Smooth muscle cell (in vitro differentiated cells): ENCODE data around the gene OSBPL8. TPM values are rescaled to one million over a fixed set of nuclear protein-coding genes. Genes with fewer than 3 reads are reported as not detected.

Experiments used
- DNase-seq: peaks from one replicate; lab custom pipeline; 2025; ENCODE audit not compliant: unreplicated experiment; lab: John Stamatoyannopoulos, UW
- H2AFZ ChIP-seq: fragments of 200-600 bp; sonication (generic); 2 replicates; pipeline ENCODE4 v1.6.0; 2016; ENCODE audit warnings: antibody characterized with exemption, low read depth, mild to moderate bottlenecking
- H3F3A ChIP-seq: fragments of 200-600 bp; sonication (generic); 2 replicates; pipeline ENCODE4 v1.6.0; 2017; ENCODE audit warnings: antibody characterized with exemption, low read depth
- H3K27ac ChIP-seq: fragments of 200-600 bp; sonication (generic); 2 replicates; pipeline ENCODE4 v1.5.1; 2016; ENCODE audit warnings: low read depth, mild to moderate bottlenecking
- H3K27me3 ChIP-seq: fragments of 200-600 bp; sonication (generic); 2 replicates; pipeline ENCODE4 v1.6.1; 2016; ENCODE audit warnings: low read depth, mild to moderate bottlenecking
- H3K36me3 ChIP-seq: fragments of 200-600 bp; sonication (generic); 2 replicates; pipeline ENCODE4 v1.5.1; 2016; ENCODE audit warnings: low read depth
- H3K4me1 ChIP-seq: fragments of 200-600 bp; sonication (generic); 2 replicates; pipeline ENCODE4 v1.5.1; 2016; ENCODE audit warnings: low read depth
- H3K4me2 ChIP-seq: fragments of 200-600 bp; sonication (generic); 2 replicates; pipeline ENCODE4 v1.6.0; 2016; ENCODE audit warnings: mild to moderate bottlenecking
- H3K4me3 ChIP-seq: fragments of 200-600 bp; sonication (generic); 2 replicates; pipeline ENCODE4 v1.5.1; 2016; ENCODE audit warnings: mild to moderate bottlenecking
- H3K79me2 ChIP-seq: fragments of 200-600 bp; sonication (generic); 2 replicates; pipeline ENCODE4 v1.6.0; 2016; ENCODE audit warnings: low read depth, mild to moderate bottlenecking
- H3K9ac ChIP-seq: fragments of 200-600 bp; sonication (generic); 2 replicates; pipeline ENCODE4 v1.6.0; 2016; ENCODE audit warnings: low read depth
- H3K9me3 ChIP-seq: fragments of 200-600 bp; sonication (generic); replicated peaks from 2 replicates; pipeline ENCODE4 v1.5.1; 2016; ENCODE audit warnings: low read depth
- H4K20me1 ChIP-seq: fragments of 200-600 bp; sonication (generic); 2 replicates; pipeline ENCODE4 v1.6.0; 2016; ENCODE audit warnings: low read depth
- CTCF ChIP-seq: fragments of 200-600 bp; sonication (generic); IDR thresholded peaks from 2 replicates; pipeline ENCODE4 v1.5.1; 2017; ENCODE audit warnings: borderline replicate concordance, mild to moderate bottlenecking, antibody characterized with exemption; ENCODE audit not compliant: insufficient read depth, poor library complexity, severe bottlenecking
- WGBS: methylation state at CpG from one replicate; pipeline ENCODE4 v1.1.7; 2016; ENCODE audit warnings: low lambda C conversion rate; 5-methylcytosine and 5-hydroxymethylcytosine counted together
- polyA plus RNA-seq: library from polyadenylated mRNA; unstranded; fragments of >200 nt; fragmentation: Nextera tagmentation; extraction: Ambion mirVana; gene quantifications from 2 replicates; pipeline ENCODE4 v1.2.1, GENCODE V29; 2016
- total RNA-seq: library from RNA; depleted of rRNA; stranded (reverse); fragments of >200 nt; gene quantifications from 2 replicates; pipeline ENCODE4 v1.2.3, GENCODE V29; 2014

The OSBPL8 gene
- total and polyA plus RNA-seq, 2 experiments from 2014 or later, result 32.0 to 108 TPM

- H2AFZ ChIP-seq, result no peak overlapping the region
- H4K20me1 ChIP-seq, result peaks cover 78% of the 10 kb centered on the region
- no peaks in the 10 kb centered on the region for H3K36me3 ChIP-seq
- no peaks in the 10 kb centered on the region for H3F3A ChIP-seq
- WGBS, result 94% methylated on average over 2 of the region's 2 CpGs
- H3K4me1 ChIP-seq, result peaks cover 5% of the 10 kb centered on the region
- H3K9ac ChIP-seq, result no peak overlapping the region
- H3K9me3 ChIP-seq, result no peaks in the 10 kb centered on the region
- H3K27ac ChIP-seq, result no peak overlapping the region
- DNase-seq, result no peak
- no peak overlapping the region for H3K4me2 ChIP-seq
- no peaks in the 10 kb centered on the region for H3K27me3 ChIP-seq
- H3K79me2 ChIP-seq, result peaks cover 97% of the 10 kb centered on the region
- TF ChIP-seq CTCF, result no peak
- no peak overlapping the region for H3K4me3 ChIP-seq
Measured at GRCh38 chr12:76537923-76538322, 21.6 kb downstream of the OSBPL8 start.

DNA sequence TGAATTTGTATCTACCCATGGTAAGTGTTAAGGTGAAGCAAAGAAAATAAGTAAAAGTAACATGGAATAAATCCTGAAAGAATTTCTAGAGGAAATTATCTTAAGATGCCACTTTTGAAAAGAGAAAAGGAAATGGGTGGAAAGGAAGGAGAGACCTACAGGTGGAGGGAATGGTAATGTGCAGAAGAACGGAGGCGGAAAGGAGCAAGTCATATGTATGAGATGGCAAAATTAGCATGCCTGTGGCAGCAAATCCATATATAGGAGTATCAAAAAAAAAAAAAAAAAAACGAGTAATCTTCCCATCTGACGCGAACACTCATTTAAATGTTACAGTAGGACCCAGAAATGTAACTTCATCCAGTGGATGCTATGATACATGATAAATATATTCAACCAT, 23.0 kb downstream of the OSBPL8 start:
- peaks cover 5% of the 10 kb centered on the region for H3K4me1 ChIP-seq
- H3K27ac ChIP-seq, result no peak overlapping the region
- H3K36me3 ChIP-seq, result no peaks in the 10 kb centered on the region
- 92% methylated on average over 5 of the region's 5 CpGs for WGBS
- H3F3A ChIP-seq, result no peaks in the 10 kb centered on the region
- H3K27me3 ChIP-seq, result no peaks in the 10 kb centered on the region
- no peak overlapping the region for H3K4me2 ChIP-seq
- DNase-seq, result no peak
- no peak for TF ChIP-seq CTCF
- H4K20me1 ChIP-seq, result peaks cover 76% of the 10 kb centered on the region
- no peak overlapping the region for H3K4me3 ChIP-seq
- H3K9ac ChIP-seq, result no peak overlapping the region
- no peak overlapping the region for H2AFZ ChIP-seq
- H3K9me3 ChIP-seq, result no peaks in the 10 kb centered on the region
- peaks cover 94% of the 10 kb centered on the region for H3K79me2 ChIP-seq

DNA sequence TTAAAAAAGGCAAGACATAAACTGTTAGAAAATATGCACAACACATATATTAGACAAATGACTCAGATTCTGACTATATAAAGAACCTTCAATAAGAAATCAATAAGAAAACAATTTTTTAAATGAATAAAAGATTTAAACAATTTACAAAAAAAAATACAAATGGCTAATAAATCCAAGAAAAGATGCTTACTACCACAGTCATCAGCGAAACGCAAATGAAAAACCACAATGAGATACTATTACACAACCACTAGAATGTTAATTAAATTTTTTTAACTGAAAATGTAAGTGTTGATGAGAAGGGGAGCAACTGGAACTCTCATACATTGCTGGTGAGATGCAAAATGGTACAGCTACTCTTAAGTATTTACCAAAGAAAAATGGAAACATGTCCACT, 24.4 kb downstream of the OSBPL8 start:
- Histone ChIP-seq H3K9ac (no peak overlapping the region), H4K20me1 (peaks cover 69% of the 10 kb centered on the region), H3K27ac (no peak overlapping the region), H3K4me3 (no peak overlapping the region), H3K79me2 (peaks cover 91% of the 10 kb centered on the region), H3K9me3 (no peaks in the 10 kb centered on the region), H3K27me3 (no peaks in the 10 kb centered on the region), H2AFZ (no peak overlapping the region), H3K4me1 (peaks cover 5% of the 10 kb centered on the region), H3K4me2 (no peak overlapping the region), H3F3A (no peaks in the 10 kb centered on the region), H3K36me3 (no peaks in the 10 kb centered on the region)
- no peak for DNase-seq
- 90% methylated on average over 2 of the region's 2 CpGs for WGBS
- no peak for TF ChIP-seq CTCF

DNA sequence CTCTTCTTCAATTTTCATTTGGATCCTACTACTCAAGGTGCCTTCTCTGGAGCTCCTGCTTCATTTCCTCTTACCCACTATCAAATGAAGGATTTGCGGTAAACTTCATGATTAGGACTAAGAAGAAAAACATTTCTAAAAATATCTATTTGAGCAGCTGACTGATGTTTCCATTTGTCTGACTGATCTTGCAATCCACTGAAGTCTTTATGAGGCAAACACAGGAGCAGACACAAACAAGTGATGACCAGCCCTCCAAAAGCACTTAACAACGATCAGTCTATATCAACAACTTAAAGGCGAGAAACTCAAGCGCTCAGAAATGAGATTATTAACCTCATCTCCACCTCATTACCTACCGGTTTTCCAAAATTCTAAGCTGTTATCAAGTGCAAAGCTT, 26.2 kb downstream of the OSBPL8 start:
- peak overlapping the region; percentile 69 for H3K4me2 ChIP-seq
- H2AFZ ChIP-seq, result no peak overlapping the region
- peak overlapping the region; percentile 76 for H3K27ac ChIP-seq
- DNase-seq, result no peak
- H3K79me2 ChIP-seq, result peaks cover 90% of the 10 kb centered on the region
- H4K20me1 ChIP-seq, result peaks cover 68% of the 10 kb centered on the region
- H3K4me3 ChIP-seq, result no peak overlapping the region
- H3K9me3 ChIP-seq, result no peaks in the 10 kb centered on the region
- 23% methylated on average over 5 of the region's 5 CpGs for WGBS
- H3K4me1 ChIP-seq, result peaks cover 11% of the 10 kb centered on the region
- peak overlapping the region; percentile 42 for H3K9ac ChIP-seq
- no peak for TF ChIP-seq CTCF
- H3K27me3 ChIP-seq, result no peaks in the 10 kb centered on the region
- H3F3A ChIP-seq, result no peaks in the 10 kb centered on the region
- no peaks in the 10 kb centered on the region for H3K36me3 ChIP-seq
